K562 (cell line): ENCODE measurements around the gene ACTL10. TPM values are rescaled to one million over a fixed set of nuclear protein-coding genes. Genes with fewer than 3 reads are reported as not detected.
A peak's percentile ranks its signal among the peaks of the same experiment; 100 is the strongest.

Experiments
- CBFA2T3 ChIP-seq: fragments of 450-650 bp; IDR thresholded peaks from 2 replicates; pipeline ENCODE4 v1.6.1; 2017
- EGR1 ChIP-seq: fragments of 450-650 bp; conservative IDR thresholded peaks from 2 replicates; pipeline ENCODE4 v1.6.1; 2017; ENCODE audit warnings: mild to moderate bottlenecking
- ILF3 ChIP-seq: fragments of 450-650 bp; IDR thresholded peaks from 2 replicates; pipeline ENCODE4 v1.6.1; 2018; ENCODE audit warnings: antibody characterized with exemption, mild to moderate bottlenecking, moderate library complexity, borderline replicate concordance
- MAZ ChIP-seq, 2 experiments: fragments of 450-650 bp in 1 of 2; sonication (generic) in 1 of 2; formaldehyde crosslinking; IDR thresholded peaks in 1 of 2; conservative IDR thresholded peaks in 1 of 2; 2 replicates each; pipeline versions ENCODE4 v1.4.0 to v1.5.0; 2020; ENCODE audit warnings: mild to moderate bottlenecking in 1 of 2, missing genetic modification reagents in 1 of 2
- MCM2 ChIP-seq: fragments of 450-650 bp; IDR thresholded peaks from 2 replicates; pipeline ENCODE4 v1.6.1; 2017; ENCODE audit warnings: low read depth, mild to moderate bottlenecking
- MTA2 ChIP-seq: fragments of 450-650 bp; IDR thresholded peaks from 2 replicates; pipeline ENCODE4 v1.6.1; 2016; ENCODE audit warnings: low read depth
- MTA3 ChIP-seq: fragments of 450-650 bp; formaldehyde crosslinking; IDR thresholded peaks from 2 replicates; pipeline ENCODE4 v1.6.1; 2017; ENCODE audit warnings: mild to moderate bottlenecking, borderline replicate concordance
- NFXL1 ChIP-seq: fragments of 450-650 bp; formaldehyde crosslinking; IDR thresholded peaks from 2 replicates; pipeline ENCODE4 v1.4.0; 2021; ENCODE audit warnings: mild to moderate bottlenecking
- PRPF4 ChIP-seq: fragments of 200-400 bp; formaldehyde crosslinking; IDR thresholded peaks from one replicate; pipeline ENCODE4 v1.6.1; 2017; ENCODE audit warnings: low read length, low read depth, mild to moderate bottlenecking; ENCODE audit not compliant: insufficient read depth, poor library complexity, severe bottlenecking
- RBBP5 ChIP-seq: fragments of 200-600 bp; sonication (generic); IDR thresholded peaks from 2 replicates; pipeline ENCODE4 v1.6.1; 2012; ENCODE audit warnings: borderline replicate concordance, mild to moderate bottlenecking, low read length, control low read depth, inconsistent platforms; ENCODE audit not compliant: insufficient read depth, poor library complexity, severe bottlenecking
- SP2 ChIP-seq: IDR thresholded peaks from 2 replicates; pipeline ENCODE4 v1.6.1; 2011; ENCODE audit warnings: mild to moderate bottlenecking, low read depth, low read length, moderate library complexity; ENCODE audit not compliant: poor library complexity, severe bottlenecking; ENCODE audit errors: extremely low read depth
- SRSF7 ChIP-seq: fragments of 200-400 bp; formaldehyde crosslinking; optimal IDR thresholded peaks from 2 replicates; pipeline ENCODE3; 2017; ENCODE audit warnings: mild to moderate bottlenecking, low read depth, low read length
- ZNF174 ChIP-seq: fragments of 250-450 bp; sonication (Bioruptor Pico); IDR thresholded peaks from 2 replicates; pipeline ENCODE4 v1.4.0; 2020; ENCODE audit warnings: mild to moderate bottlenecking
- ZNF184 ChIP-seq: sonication (generic); formaldehyde crosslinking; IDR thresholded peaks from 2 replicates; pipeline ENCODE4 v1.5.0; 2020; ENCODE audit warnings: missing genetic modification reagents
- ZNF384 ChIP-seq: IDR thresholded peaks from 2 replicates; pipeline ENCODE4 v1.6.1; 2012; ENCODE audit warnings: low read depth, low read length, improper control_type of control experiment
- ZNF507 ChIP-seq: conservative IDR thresholded peaks from 2 replicates; pipeline ENCODE4 v1.6.1; 2017; ENCODE audit warnings: missing genetic modification characterization, missing compliant biosample characterization
- ZNF717 ChIP-seq: fragments of 250-450 bp; sonication (Bioruptor Pico); IDR thresholded peaks from 2 replicates; pipeline ENCODE4 v1.5.0; 2021
- ZNF76 ChIP-seq: fragments of 250-450 bp; sonication (Bioruptor Pico); IDR thresholded peaks from 2 replicates; pipeline ENCODE4 v1.4.0; 2020; ENCODE audit warnings: mild to moderate bottlenecking, moderate library complexity, borderline replicate concordance
- ZNF77 ChIP-seq: fragments of 250-450 bp; sonication (Bioruptor Pico); IDR thresholded peaks from 2 replicates; pipeline ENCODE4 v1.5.0; 2020
- polyA plus RNA-seq, 8 experiments: library from polyadenylated mRNA; depleted of rRNA in 4 of 8; stranded (reverse) in 5 of 8; unstranded in 3 of 8; fragments of >200 nt; fragmentation: Nextera tagmentation in 2 of 8; fragmentation: Illumina TruSeq in 1 of 8; extraction: Ambion mirVana in 2 of 8; extraction: Trizol in 1 of 8; gene quantifications; 2 replicates each; pipeline versions ENCODE4 v1.2.1 to v1.2.3, GENCODE V29; 2011 to 2014; ENCODE audit warnings: inconsistent platforms in 1 of 8, missing spikeins in 1 of 8
- total RNA-seq, 7 experiments: library from RNA; depleted of rRNA in 6 of 7; stranded (reverse); fragments of >200 nt in 6 of 7; fragmentation: Illumina TruSeq in 2 of 7; extraction: Trizol in 2 of 7; gene quantifications; 2 replicates each; pipeline versions ENCODE4 v1.2.1 to v1.2.3, GENCODE V29; 2011 to 2021; ENCODE audit warnings: low replicate concordance in 1 of 7
- TF ChIP-seq, protein P1 (sequence below): fragments of 250-450 bp; sonication (Bioruptor Pico); IDR thresholded peaks from 2 replicates; pipeline ENCODE4 v1.8.0; 2021; ENCODE audit warnings: mild to moderate bottlenecking, moderate library complexity
- TF ChIP-seq, protein P2 (sequence below): fragments of 450-650 bp; IDR thresholded peaks from one replicate; pipeline ENCODE4 v1.6.1; 2018; ENCODE audit warnings: mild to moderate bottlenecking, moderate library complexity; ENCODE audit not compliant: partially characterized antibody
- TF ChIP-seq, protein P3 (sequence below): sonication (generic); formaldehyde crosslinking; IDR thresholded peaks from 2 replicates; pipeline ENCODE4 v1.8.1; 2023; ENCODE audit warnings: mild to moderate bottlenecking, missing genetic modification reagents, moderate library complexity
- TF ChIP-seq, protein P4 (sequence below): IDR thresholded peaks from 3 replicates; pipeline ENCODE4 v1.6.1; 2011; ENCODE audit warnings: borderline replicate concordance, mild to moderate bottlenecking; ENCODE audit not compliant: insufficient read length, insufficient read depth

ACTL10 gene
- total and polyA plus RNA-seq, 9 of the 15 experiments (the other 6 are each of a cell fraction or from before 2014, with no cell fraction given): 0.07 to 0.14 TPM; not detected in 7

DNA sequence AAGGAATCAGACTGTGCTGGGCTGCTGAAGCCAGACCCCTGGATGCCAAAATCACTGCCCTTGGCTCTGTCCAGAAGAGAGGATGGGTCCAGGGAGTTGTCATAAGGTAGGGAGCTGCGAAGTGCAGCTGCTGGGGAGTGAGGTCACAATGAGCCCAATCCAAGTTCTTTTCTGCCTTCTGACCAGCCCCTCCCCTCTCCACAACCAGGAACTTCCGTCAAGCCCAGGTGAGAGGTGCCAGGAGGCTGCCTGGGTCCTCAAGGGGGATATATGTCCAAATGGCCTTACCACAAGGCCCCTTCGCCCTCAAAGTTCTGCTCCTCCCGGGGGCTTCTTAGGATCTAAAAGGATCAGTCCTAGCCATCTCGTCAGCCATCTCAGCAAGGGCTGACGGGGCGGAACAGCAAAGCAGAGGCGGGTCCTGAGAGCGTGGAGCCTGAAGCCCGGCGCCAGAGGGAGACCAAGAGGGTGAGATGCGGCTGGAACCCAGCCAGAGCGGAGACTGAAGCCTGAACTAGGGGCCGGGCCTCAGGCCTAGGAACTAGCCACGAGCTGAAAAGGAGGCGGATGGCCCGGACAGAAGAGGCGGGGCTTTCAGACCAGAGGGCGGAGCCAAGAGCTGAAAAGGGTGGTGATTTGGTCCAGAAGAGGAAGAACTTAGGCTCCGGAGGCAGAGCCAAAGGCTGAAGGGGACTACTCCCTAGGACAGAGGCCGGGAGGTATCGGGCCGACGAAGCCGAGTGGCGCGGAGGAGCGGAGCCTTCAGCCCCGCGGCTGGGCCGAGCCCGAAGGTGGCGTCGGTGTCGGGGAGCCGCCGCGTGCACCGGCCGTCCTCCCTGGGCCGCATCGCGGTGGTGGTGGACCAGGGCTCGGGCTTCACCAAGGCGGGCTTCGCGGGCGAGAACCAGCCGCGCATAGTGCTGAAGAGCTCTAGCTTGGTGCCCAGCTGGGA is at the start of gene ACTL10 (continued):
- TF ChIP-seq, protein P1, sequence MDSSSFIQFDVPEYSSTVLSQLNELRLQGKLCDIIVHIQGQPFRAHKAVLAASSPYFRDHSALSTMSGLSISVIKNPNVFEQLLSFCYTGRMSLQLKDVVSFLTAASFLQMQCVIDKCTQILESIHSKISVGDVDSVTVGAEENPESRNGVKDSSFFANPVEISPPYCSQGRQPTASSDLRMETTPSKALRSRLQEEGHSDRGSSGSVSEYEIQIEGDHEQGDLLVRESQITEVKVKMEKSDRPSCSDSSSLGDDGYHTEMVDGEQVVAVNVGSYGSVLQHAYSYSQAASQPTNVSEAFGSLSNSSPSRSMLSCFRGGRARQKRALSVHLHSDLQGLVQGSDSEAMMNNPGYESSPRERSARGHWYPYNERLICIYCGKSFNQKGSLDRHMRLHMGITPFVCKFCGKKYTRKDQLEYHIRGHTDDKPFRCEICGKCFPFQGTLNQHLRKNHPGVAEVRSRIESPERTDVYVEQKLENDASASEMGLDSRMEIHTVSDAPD (CRISPR knock-in tag): no peak
- TF ChIP-seq ZNF77 (CRISPR knock-in tag): no peak
- TF ChIP-seq CBFA2T3: no peak
- TF ChIP-seq, protein P2, sequence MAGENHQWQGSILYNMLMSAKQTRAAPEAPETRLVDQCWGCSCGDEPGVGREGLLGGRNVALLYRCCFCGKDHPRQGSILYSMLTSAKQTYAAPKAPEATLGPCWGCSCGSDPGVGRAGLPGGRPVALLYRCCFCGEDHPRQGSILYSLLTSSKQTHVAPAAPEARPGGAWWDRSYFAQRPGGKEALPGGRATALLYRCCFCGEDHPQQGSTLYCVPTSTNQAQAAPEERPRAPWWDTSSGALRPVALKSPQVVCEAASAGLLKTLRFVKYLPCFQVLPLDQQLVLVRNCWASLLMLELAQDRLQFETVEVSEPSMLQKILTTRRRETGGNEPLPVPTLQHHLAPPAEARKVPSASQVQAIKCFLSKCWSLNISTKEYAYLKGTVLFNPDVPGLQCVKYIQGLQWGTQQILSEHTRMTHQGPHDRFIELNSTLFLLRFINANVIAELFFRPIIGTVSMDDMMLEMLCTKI: no peak
- 0 out of 2 replicates have a peak, but pooled peaks have one; percentile 34 for TF ChIP-seq ZNF76 (CRISPR knock-in tag)
- peak in 1 of 2 experiments; percentile 63; a peak in 1 of 4 replicates for TF ChIP-seq MAZ (CRISPR knock-in tag; conservative IDR thresholded peaks at IDR 0.05 in 1 of 2, IDR thresholded peaks at IDR 0.05 in 1 of 2)
- TF ChIP-seq MTA2: no peak
- no peak for TF ChIP-seq SP2
- no peak for TF ChIP-seq SRSF7
- TF ChIP-seq, protein P3, sequence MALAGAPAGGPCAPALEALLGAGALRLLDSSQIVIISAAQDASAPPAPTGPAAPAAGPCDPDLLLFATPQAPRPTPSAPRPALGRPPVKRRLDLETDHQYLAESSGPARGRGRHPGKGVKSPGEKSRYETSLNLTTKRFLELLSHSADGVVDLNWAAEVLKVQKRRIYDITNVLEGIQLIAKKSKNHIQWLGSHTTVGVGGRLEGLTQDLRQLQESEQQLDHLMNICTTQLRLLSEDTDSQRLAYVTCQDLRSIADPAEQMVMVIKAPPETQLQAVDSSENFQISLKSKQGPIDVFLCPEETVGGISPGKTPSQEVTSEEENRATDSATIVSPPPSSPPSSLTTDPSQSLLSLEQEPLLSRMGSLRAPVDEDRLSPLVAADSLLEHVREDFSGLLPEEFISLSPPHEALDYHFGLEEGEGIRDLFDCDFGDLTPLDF (CRISPR knock-in tag): 0 out of 2 replicates have a peak, but pooled peaks have one; percentile 67
- no peak for TF ChIP-seq PRPF4
- TF ChIP-seq ZNF174 (CRISPR knock-in tag): no peak
- TF ChIP-seq ZNF507 (tag): no peak
- no peak for TF ChIP-seq RBBP5
- TF ChIP-seq, protein P4, sequence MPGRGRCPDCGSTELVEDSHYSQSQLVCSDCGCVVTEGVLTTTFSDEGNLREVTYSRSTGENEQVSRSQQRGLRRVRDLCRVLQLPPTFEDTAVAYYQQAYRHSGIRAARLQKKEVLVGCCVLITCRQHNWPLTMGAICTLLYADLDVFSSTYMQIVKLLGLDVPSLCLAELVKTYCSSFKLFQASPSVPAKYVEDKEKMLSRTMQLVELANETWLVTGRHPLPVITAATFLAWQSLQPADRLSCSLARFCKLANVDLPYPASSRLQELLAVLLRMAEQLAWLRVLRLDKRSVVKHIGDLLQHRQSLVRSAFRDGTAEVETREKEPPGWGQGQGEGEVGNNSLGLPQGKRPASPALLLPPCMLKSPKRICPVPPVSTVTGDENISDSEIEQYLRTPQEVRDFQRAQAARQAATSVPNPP: no peak
- TF ChIP-seq NFXL1 (CRISPR knock-in tag): no peak
- no peak for TF ChIP-seq ZNF717
- TF ChIP-seq ZNF184 (CRISPR knock-in tag): no peak
- peak; percentile 81; the same call in 1 of the 2 replicates for TF ChIP-seq MTA3
- TF ChIP-seq EGR1: no peak
- TF ChIP-seq MCM2: no peak
- no peak for TF ChIP-seq ZNF384
- no peak for TF ChIP-seq ILF3
